Panc1 (cell line): ENCODE results near the gene TNFSF9.

Source experiments
- CTCF ChIP-seq: fragments of 450-650 bp; IDR thresholded peaks from 2 replicates; pipeline ENCODE4 v1.5.1; 2017; ENCODE audit warnings: mild to moderate bottlenecking
- POLR2AphosphoS5 ChIP-seq: IDR thresholded peaks from 2 replicates; pipeline ENCODE4 v1.6.1; 2012; ENCODE audit warnings: mild to moderate bottlenecking, low read depth, low read length, moderate library complexity
- REST ChIP-seq, 2 experiments: IDR thresholded peaks; 2 replicates each; pipeline ENCODE4 v1.6.1; 2011 to 2012; ENCODE audit warnings: low read depth in 2 of 2, control low read depth in 1 of 2, low read length in 1 of 2, mild to moderate bottlenecking in 1 of 2, moderate library complexity in 1 of 2; ENCODE audit not compliant: insufficient read depth in 1 of 2
- SIN3A ChIP-seq: IDR thresholded peaks from 2 replicates; pipeline ENCODE4 v1.6.1; 2012; ENCODE audit warnings: low read depth, mild to moderate bottlenecking, low read length, moderate library complexity, borderline replicate concordance; ENCODE audit not compliant: insufficient read depth
- TCF7L2 ChIP-seq: IDR thresholded peaks from 2 replicates; pipeline ENCODE4 v1.6.1; 2011; ENCODE audit warnings: mild to moderate bottlenecking, low read depth, low read length, inconsistent platforms

GRCh38 chr19:6532244-6532999 lies 1.6 kb downstream of the TNFSF9 start:
- TF ChIP-seq CTCF (no peak), POLR2AphosphoS5 (no peak), REST (IDR thresholded peaks at IDR 0.05; ENCODE audit: insufficient read depth in 1 of 2, low read depth in 2 of 2, low read length in 1 of 2) (no peak), TCF7L2 (no peak), SIN3A (no peak)
